Progenitor cell of endocrine pancreas (in vitro differentiated cells): ENCODE results near the gene ADRM1. TPM values are rescaled to one million over a fixed set of nuclear protein-coding genes. Genes with fewer than 3 reads are reported as not detected.

Experiments
- DNase-seq: peaks from one replicate; pipeline ENCODE4 v3.0.0; 2021; ENCODE audit warnings: low spot score; ENCODE audit not compliant: unreplicated experiment
- H3K27ac Mint-ChIP-seq: 2 replicates; pipeline ENCODE4 v1.8.0; 2021; ENCODE audit warnings: mild to moderate bottlenecking, moderate library complexity, mixed read lengths
- H3K27me3 Mint-ChIP-seq: 2 replicates; pipeline ENCODE4 v1.8.0; 2021; ENCODE audit warnings: mixed read lengths
- H3K36me3 Mint-ChIP-seq: 2 replicates; pipeline ENCODE4 v1.8.0; 2022; ENCODE audit warnings: mixed read lengths; ENCODE audit not compliant: insufficient read depth
- H3K4me1 Mint-ChIP-seq: 2 replicates; pipeline ENCODE4 v1.8.0; 2021; ENCODE audit warnings: low read depth, mixed read lengths
- H3K4me3 Mint-ChIP-seq: 2 replicates; pipeline ENCODE4 v1.8.0; 2021; ENCODE audit warnings: low read depth, mild to moderate bottlenecking, moderate library complexity, mixed read lengths
- H3K9me3 Mint-ChIP-seq: 2 replicates; pipeline ENCODE4 v1.8.0; 2021; ENCODE audit warnings: low read depth, mixed read lengths
- total RNA-seq: library from RNA; stranded (reverse); gene quantifications from 2 replicates; pipeline ENCODE4 v1.2.1, GENCODE V29; 2021
- TF ChIP-seq, protein P1 (sequence below): fragments of 200-600 bp; sonication (generic); IDR thresholded peaks from one replicate; pipeline ENCODE4 v1.5.0; 2021; ENCODE audit warnings: antibody characterized with exemption, mild to moderate bottlenecking; ENCODE audit not compliant: unreplicated experiment

Gene ADRM1
- total RNA-seq, 1 donor from 2014 or later = 66.2 TPM

DNA sequence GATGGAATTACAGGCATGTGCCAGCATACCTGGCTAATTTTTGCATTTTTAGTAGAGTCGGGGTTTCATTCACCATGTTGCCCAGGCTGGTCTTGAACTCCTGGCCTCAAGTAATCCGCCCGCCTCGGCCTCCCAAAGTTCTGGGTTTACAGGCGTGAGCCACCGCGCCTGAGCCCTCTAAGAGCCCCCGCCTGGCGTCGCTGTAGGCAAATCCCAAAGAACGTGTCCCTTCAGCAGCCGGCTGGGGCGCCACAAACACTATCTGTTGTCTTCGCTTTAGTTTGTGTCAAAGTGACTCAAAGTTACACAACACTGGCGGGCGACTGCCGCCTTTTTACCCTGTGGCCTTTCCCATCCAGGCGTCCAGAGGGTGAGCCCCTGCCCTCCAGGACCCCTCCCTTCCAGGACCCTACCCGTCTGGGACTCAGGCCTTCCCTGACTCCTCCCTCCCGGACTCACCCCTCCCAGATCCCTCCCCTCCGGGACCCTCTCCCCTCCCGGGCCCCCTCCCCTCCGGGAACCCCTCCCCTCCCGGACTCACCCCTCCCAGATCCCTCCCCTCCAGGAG, 940 bp upstream of the ADRM1 start:
- TF ChIP-seq, protein P1, sequence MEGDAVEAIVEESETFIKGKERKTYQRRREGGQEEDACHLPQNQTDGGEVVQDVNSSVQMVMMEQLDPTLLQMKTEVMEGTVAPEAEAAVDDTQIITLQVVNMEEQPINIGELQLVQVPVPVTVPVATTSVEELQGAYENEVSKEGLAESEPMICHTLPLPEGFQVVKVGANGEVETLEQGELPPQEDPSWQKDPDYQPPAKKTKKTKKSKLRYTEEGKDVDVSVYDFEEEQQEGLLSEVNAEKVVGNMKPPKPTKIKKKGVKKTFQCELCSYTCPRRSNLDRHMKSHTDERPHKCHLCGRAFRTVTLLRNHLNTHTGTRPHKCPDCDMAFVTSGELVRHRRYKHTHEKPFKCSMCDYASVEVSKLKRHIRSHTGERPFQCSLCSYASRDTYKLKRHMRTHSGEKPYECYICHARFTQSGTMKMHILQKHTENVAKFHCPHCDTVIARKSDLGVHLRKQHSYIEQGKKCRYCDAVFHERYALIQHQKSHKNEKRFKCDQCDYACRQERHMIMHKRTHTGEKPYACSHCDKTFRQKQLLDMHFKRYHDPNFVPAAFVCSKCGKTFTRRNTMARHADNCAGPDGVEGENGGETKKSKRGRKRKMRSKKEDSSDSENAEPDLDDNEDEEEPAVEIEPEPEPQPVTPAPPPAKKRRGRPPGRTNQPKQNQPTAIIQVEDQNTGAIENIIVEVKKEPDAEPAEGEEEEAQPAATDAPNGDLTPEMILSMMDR = peak; percentile 88
- no peaks in the 10 kb centered on the region for H3K27me3 Mint-ChIP-seq

DNA sequence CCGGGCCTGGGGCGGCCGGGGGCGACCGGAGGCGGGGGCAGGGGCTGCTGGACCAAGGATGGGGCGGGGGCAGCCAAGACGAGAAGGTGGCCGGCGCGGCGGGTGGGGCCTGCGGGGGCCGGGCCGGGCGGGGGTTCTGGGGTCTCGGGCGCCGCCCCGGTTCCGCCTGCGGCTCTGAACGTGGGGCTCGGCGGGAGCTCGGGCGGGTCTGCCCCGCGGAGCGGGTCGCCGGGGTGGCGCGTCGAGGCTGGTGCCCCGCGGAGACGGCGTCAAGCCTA, 204 bp downstream of the ADRM1 start:
- no peak overlapping the region for H3K27ac Mint-ChIP-seq
- no peaks in the 10 kb centered on the region for H3K9me3 Mint-ChIP-seq
- H3K4me1 Mint-ChIP-seq = peaks cover 15% of the 10 kb centered on the region
- DNase-seq = no peak
- H3K36me3 Mint-ChIP-seq = peaks cover 1% of the 10 kb centered on the region
- no peaks in the 10 kb centered on the region for H3K27me3 Mint-ChIP-seq
- peak overlapping the region; percentile 85 for H3K4me3 Mint-ChIP-seq
- TF ChIP-seq, protein P1 = no peak

More for the DNA sequence above, 940 bp upstream of the ADRM1 start:
- DNase-seq = peak; percentile 73
- H3K9me3 Mint-ChIP-seq = no peaks in the 10 kb centered on the region
- peak overlapping the region; percentile 97 for H3K27ac Mint-ChIP-seq
- H3K36me3 Mint-ChIP-seq = peaks cover 1% of the 10 kb centered on the region
- peaks cover 15% of the 10 kb centered on the region for H3K4me1 Mint-ChIP-seq
- H3K4me3 Mint-ChIP-seq = peak overlapping the region; percentile 78

DNA sequence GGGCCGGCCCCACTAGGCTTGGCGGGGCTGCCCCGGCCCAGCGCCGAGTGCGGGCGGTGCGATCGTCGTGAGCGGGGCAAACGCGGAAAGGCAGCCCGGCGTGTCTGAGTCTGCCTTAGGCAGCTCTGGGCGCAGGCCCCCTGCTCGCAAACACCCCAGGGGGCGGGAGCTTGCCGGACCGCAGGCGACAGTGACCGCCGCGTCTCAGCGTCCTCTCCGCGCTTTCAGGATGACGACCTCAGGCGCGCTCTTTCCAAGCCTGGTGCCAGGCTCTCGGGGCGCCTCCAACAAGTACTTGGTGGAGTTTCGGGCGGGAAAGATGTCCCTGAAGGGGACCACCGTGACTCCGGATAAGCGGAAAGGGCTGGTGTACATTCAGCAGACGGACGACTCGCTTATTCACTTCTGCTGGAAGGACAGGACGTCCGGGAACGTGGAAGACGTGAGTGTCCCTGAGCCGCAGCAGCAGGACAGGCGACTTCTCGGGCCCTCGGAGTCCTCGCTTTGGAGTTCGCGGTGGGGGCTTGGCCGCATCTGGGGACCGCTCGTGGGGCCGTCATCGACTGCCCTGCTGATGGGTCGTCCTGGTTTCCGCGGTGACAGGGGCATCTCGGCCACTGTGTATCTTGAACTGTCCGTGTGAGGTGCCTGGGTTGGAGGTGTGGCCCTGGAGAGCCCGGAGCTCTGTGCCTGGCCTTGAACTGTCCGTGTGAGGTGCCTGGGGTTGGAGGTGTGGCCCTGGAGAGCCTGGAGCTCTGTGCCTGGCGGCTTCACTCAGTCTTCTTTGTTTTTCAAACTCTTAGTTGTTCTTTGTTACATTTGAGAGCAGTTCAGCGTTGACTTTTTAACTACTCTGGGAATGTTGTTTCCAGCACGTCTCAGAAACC, 786 bp downstream of the ADRM1 start:
- peak overlapping the region; percentile 96 for H3K27ac Mint-ChIP-seq
- no peaks in the 10 kb centered on the region for H3K9me3 Mint-ChIP-seq
- peak overlapping the region; percentile 85 for H3K4me3 Mint-ChIP-seq
- H3K4me1 Mint-ChIP-seq = peaks cover 15% of the 10 kb centered on the region
- H3K27me3 Mint-ChIP-seq = no peaks in the 10 kb centered on the region
- peak; percentile 30 for DNase-seq
- TF ChIP-seq, protein P1 = no peak
- H3K36me3 Mint-ChIP-seq = peaks cover 1% of the 10 kb centered on the region

GRCh38 chr20:62304331-62305148, 1.7 kb downstream of the ADRM1 start:
- H3K36me3 Mint-ChIP-seq = peaks cover 1% of the 10 kb centered on the region
- no peak for DNase-seq
- H3K27ac Mint-ChIP-seq = peak overlapping the region; percentile 96
- H3K4me3 Mint-ChIP-seq = peak overlapping the region; percentile 85
- H3K4me1 Mint-ChIP-seq = peaks cover 15% of the 10 kb centered on the region
- H3K27me3 Mint-ChIP-seq = no peaks in the 10 kb centered on the region
- H3K9me3 Mint-ChIP-seq = no peaks in the 10 kb centered on the region
- TF ChIP-seq, protein P1 = no peak

DNA sequence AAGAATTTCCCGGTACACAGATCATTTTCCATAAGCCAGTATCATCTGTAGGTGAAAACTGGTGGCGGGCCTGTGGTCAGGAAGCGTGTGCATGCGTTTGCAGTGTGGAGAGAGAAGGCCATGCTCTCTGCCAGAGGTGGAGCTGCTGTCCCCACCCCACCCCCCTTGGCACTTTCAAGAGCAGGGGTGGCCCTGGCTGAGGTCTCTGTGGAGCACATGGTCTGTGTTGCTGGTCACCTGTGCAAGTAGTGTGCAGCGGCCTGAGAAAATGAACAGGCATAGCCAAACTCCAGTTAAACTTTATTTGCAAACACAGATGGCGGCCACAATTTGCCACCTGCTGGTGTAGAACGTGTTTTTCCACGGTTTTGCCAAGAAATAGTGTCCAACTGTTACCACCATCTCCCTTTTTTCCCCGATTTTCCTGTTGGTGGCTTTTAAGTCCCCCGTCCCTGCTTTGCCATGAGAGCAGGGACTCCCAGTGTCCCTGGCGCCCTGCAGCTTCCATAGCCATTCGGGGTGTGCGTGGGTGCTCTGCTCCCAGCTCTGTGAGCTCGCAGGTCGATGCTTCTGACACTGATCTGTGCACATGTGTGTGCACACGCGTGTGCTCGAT, 2.5 kb downstream of the ADRM1 start:
- Mint-ChIP-seq H3K27ac (peak overlapping the region; percentile 88), H3K36me3 (peaks cover 1% of the 10 kb centered on the region)
- TF ChIP-seq, protein P1 = no peak

More for the DNA sequence above, 2.5 kb downstream of the ADRM1 start:
- peaks cover 15% of the 10 kb centered on the region for H3K4me1 Mint-ChIP-seq
- H3K9me3 Mint-ChIP-seq = no peaks in the 10 kb centered on the region
- DNase-seq = no peak
- H3K4me3 Mint-ChIP-seq = peak overlapping the region; percentile 85
- H3K27me3 Mint-ChIP-seq = no peaks in the 10 kb centered on the region
